ENCODE results near the gene UCP2.
A peak's percentile ranks its signal among the peaks of the same experiment; 100 is the strongest.
"Not testable (repeated sequence)": the region's sequence is repeated elsewhere in the genome, so short reads cannot be mapped to it uniquely, and the experiment has no call there.

Gene UCP2

GRCh38 chr11:73991471-73992006 is 8.9 kb upstream of the UCP2 start:
- DNase-seq: no peak

- DNase-seq: no peak
These were observed 8.1 kb upstream of the UCP2 start for GRCh38 chr11:73990730-73991129.

- no peak for DNase-seq
These were observed 6.5 kb upstream of the UCP2 start for GRCh38 chr11:73989156-73989555.

GRCh38 chr11:73988227-73988626 is 5.6 kb upstream of the UCP2 start:
- no peak for DNase-seq

GRCh38 chr11:73985661-73986060 is 3.0 kb upstream of the UCP2 start:
- not testable (repeated sequence) for DNase-seq

- peak; percentile 63 for DNase-seq
These were observed 1.3 kb upstream of the UCP2 start for GRCh38 chr11:73983741-73984538.

GRCh38 chr11:73982990-73983740 is 522 bp upstream of the UCP2 start:
- peak; percentile 98 for DNase-seq

- DNase-seq: no peak
These were observed 1.4 kb downstream of the UCP2 start for GRCh38 chr11:73981051-73981805.

GRCh38 chr11:73980001-73980961 is 2.4 kb downstream of the UCP2 start:
- peak; percentile 51 for DNase-seq

GRCh38 chr11:73978576-73979086 is 4.0 kb downstream of the UCP2 start:
- DNase-seq: no peak

GRCh38 chr11:73977856-73978519 is 4.7 kb downstream of the UCP2 start:
- no peak for DNase-seq

GRCh38 chr11:73976451-73977151 is 6.0 kb downstream of the UCP2 start:
- no peak for DNase-seq

GRCh38 chr11:73975479-73975757 is 7.2 kb downstream of the UCP2 start:
- no peak for DNase-seq

GRCh38 chr11:73974604-73975478 is 7.8 kb downstream of the UCP2 start:
- DNase-seq: no peak

- DNase-seq: no peak
These were observed 9.8 kb downstream of the UCP2 start for GRCh38 chr11:73972620-73973449.

- DNase-seq: no peak
These were observed 10.5 kb downstream of the UCP2 start for GRCh38 chr11:73972187-73972586.

- no peak for DNase-seq
These were observed 11.4 kb downstream of the UCP2 start for GRCh38 chr11:73971175-73971719.

GRCh38 chr11:73969991-73970800 is 12.4 kb downstream of the UCP2 start:
- peak; percentile 18 for DNase-seq

All from NCI-H1092 treated with DMSO at 0.1 percent for 48 hours (cell line).